ENCODE results near the gene IL1RAPL1.

Gene IL1RAPL1

GRCh38 chrX:29834311-29834710, 1247.1 kb downstream of the IL1RAPL1 start:
- no peak for DNase-seq

- no peak for DNase-seq
These were observed 1247.5 kb downstream of the IL1RAPL1 start for GRCh38 chrX:29834764-29835163.

GRCh38 chrX:29841750-29842149, 1254.5 kb downstream of the IL1RAPL1 start:
- DNase-seq: no peak

DNA sequence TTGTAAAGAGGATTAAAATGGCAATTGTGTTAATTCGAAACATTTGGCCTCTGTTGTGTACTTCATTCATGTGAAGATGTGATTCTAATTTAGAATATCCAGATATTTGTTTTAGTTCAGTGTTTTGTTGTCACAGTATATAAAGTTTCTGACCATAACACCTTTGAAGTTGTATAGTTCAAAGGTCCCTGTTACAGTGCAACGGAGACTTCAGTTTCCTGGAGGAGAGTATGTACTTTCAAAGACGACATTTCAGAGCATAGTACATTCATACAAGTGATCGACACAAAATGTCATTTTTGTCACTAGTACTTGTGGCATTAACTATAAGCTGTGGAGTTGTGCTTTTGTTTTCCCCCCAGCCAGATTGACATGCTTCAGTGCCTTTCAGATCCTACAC, 1255.3 kb downstream of the IL1RAPL1 start:
- DNase-seq: no peak

- no peak for DNase-seq
These were observed 1264.8 kb downstream of the IL1RAPL1 start for GRCh38 chrX:29851857-29852605.

- no peak for DNase-seq
These were observed 1265.5 kb downstream of the IL1RAPL1 start for GRCh38 chrX:29852767-29853166.

- no peak for DNase-seq
These were observed 1271.5 kb downstream of the IL1RAPL1 start for GRCh38 chrX:29858714-29859113.

DNA sequence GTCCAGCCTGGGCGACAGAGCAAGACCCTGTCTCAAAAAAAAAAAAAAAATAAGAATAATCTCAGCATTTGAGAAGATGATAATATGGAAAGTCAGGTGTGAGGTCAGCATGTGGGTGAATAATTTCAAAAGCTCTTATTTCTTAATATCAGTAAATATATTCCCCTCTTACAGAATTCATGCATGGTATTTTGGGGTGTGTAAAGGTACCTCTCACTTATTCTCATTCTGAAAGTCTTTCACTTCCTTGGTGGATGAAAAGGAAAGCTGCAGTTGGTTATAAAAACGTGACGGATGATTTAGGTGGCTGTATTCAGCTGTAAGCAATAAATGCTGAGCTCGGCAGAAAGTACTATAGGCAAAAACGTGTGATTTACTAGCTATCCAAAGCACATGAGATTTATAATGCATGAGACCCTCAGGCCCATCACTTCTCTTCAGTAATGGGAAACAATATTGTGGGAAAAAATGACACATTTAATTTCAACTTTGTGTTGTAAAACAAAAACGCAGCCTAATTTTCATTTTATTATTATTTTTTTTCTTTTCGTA, 1275.0 kb downstream of the IL1RAPL1 start:
- no peak for DNase-seq

- DNase-seq: no peak
These were observed 1280.7 kb downstream of the IL1RAPL1 start for GRCh38 chrX:29867971-29868370.

GRCh38 chrX:29869837-29870236, 1282.6 kb downstream of the IL1RAPL1 start:
- DNase-seq: no peak

- DNase-seq: no peak
These were observed 1283.4 kb downstream of the IL1RAPL1 start for GRCh38 chrX:29870608-29871007.

- DNase-seq: no peak
These were observed 1285.6 kb downstream of the IL1RAPL1 start for GRCh38 chrX:29872831-29873230.

DNA sequence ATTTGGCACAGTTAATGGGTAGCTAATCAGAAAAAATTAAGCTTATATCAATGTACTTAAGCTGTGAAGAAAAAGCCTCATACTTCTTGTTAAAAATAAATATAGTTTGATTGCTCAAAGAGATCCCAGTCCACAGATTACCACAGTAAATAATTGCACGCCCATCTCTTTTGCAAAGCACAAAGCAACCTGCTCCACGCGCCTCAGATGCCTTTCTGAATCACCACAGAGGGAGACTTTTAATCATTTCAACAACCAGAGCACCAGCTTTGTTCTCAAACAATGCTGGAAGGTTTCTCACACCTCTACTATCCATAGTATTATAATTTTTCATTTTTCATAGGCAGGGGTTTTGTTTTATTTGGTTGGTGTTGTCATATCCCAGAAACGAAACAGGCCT, 1289.5 kb downstream of the IL1RAPL1 start:
- no peak for DNase-seq

DNA sequence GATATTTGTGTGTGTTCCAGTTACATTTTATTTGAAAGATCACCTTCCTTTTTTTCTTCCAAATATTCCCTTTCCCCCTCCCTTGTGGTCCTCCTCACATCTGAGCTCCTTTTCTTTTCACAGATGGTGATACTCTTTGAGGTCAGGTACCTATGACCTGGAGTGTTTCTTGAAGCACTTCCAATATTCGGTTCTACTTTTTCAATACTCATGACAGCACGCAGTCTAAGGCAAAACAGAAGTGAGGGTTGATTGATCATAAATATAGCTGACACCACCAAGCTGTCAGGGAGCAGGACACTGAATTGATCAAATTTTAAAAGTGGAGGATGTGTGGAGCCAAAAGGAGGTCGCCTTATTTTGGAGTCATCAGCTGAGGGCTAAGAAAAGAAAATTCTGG, 1293.7 kb downstream of the IL1RAPL1 start:
- DNase-seq: no peak

DNA sequence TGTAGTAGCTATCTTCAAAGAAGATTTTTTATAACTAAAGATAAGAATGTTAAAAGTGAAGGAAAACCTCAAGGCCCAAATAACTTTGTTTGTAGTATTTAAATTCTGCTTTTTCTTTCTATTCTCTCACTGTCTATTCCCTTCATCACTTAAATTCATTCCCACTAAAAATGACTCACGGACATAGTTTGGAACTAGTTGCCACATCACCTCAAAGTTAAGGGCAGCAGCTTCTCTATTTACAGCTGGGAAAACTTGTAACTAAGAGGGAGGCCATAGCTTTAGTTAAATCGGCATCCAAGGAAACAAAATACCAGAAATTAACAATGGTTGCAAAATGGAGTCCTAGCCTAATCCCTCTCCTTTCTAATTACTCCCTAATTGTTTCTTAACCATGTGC, 1302.8 kb downstream of the IL1RAPL1 start:
- DNase-seq: no peak

DNA sequence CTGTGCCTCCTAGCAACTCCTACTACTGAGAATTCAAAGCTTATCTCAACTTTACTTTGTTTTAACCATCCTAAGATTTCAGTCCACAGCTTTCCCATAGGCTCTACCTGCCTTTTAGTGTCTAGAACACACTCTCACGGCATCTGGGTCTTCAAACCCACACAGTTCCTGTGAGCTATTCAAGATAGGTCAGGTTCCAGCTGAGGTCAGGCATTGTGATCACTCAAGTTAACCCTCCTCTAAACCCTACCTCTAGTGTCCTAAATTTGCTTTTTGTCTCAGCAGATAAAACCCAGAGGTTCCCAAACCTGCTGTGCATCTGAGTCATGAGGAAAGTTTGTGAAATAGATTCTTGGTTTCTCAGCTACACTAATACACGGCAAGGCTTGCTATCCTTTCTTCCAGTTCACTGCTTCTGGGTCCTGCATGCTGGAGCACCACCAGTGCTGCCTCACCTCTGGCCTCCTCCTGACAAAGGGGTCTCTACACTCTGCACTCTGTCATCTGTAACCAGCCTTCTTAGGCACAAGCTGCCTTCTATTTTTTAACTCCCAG, 1303.5 kb downstream of the IL1RAPL1 start:
- no peak for DNase-seq

- DNase-seq: no peak
These were observed 1314.8 kb downstream of the IL1RAPL1 start for GRCh38 chrX:29902004-29902403.

DNA sequence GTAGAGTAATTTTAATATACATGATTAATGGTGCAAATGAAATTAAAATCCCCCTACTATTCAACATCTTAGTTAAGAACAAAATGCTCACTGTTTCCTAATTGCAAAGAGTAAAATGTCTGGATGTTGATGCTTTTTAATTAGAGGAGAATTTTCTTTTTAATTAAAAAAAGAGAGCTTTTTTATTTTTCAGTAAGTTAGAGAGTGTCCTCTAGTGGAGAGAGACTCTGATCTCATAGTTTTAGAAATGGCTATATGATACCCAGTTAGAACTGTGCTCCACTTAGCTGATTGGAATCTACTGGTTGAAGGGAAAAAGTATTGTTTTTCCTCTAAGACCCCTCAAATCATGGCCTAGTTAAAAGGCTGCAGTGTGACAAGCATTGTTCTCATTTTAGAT, 1316.1 kb downstream of the IL1RAPL1 start:
- DNase-seq: no peak

DNA sequence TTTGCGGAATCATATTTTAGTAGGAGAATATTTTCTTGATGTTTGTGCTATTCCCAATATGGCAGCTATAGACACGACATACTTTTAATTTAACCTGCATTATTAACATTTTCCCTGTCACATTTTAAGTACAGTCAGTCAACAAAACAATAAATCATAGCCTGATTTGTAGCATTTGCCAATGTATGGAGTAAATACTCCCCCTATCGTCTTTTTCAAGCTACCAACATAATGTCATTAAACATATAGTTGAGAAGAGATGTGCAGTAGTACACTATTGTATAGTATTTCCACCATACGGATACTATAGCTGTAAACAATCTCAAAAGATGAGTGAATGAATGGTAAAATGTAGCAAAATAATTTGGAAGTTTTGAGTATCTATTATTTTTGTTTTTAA, 1324.4 kb downstream of the IL1RAPL1 start:
- no peak for DNase-seq

DNA sequence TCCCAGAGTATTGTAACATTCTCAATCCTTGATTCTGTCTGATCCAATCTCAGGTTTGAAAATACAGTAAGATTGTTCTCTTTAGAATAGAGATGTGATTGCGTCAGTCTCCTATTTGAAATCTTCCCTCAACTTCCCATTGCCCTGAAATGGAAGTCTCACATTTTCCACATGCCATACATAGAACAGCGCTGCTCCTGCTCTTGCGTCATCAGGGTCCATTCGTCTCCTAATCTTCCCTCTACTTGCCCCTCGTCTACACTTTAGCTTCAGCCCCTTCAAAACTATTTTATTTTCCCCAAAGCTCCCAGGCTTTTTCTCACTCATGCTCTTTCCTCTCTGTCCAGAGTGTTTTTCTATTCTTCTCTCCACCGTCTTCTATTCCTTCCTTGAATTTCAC, 1326.4 kb downstream of the IL1RAPL1 start:
- DNase-seq: no peak

DNA sequence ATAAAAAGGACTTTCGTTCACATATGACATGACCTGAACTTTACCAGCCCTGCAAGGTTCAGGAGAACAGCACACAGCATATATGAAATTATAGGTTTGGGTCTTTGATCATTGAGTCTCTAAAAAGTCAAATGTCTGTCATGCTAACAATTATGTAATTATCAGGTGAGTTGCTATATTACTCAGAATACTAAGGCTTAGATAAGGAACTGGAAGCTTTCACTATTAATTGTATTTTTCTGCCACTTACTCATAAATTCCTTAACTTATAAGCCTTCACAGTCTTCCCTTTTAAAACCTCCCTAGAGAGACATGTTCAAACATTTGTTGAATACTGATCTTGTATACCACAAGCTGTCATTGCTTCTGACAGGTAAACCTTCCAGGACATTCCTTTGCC, 1335.4 kb downstream of the IL1RAPL1 start:
- DNase-seq: no peak

DNA sequence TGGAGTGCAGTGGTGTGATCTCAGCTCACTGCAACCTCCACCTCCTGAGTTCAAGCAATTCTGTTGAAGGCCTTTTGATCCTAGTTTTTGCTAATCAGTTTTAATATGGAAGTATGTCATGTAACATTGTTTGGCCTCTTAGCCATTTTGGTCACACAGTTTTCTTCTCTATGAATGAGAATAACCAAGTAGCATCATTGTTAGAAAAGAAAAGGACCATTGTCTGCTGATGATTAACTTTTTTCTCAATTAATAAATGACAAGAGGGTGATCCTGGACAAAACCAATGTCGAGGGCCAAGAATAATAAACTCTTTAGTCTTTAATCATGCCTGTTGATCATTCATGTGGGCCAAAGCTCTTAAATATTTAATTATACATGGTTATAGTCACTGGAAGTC, 1338.8 kb downstream of the IL1RAPL1 start:
- DNase-seq: no peak

DNA sequence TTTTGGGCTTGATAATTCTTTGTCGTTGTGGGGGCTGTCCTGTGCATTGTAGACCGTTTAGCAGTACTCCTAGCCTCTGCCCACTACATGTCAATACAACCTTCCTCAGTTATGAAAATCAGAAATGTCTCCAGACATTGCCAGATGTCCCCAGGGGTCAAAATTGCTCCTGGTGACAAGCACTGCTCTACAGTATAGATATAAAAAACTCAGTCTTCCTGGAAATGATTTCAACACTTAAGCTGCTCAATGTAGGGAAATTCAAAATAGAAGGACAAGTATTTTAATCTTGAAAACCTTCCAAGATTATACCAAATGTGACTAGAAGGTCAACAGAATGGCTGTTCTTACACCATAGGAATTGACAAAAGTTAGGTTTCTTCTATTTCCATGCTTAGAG, 1339.4 kb downstream of the IL1RAPL1 start:
- no peak for DNase-seq

DNA sequence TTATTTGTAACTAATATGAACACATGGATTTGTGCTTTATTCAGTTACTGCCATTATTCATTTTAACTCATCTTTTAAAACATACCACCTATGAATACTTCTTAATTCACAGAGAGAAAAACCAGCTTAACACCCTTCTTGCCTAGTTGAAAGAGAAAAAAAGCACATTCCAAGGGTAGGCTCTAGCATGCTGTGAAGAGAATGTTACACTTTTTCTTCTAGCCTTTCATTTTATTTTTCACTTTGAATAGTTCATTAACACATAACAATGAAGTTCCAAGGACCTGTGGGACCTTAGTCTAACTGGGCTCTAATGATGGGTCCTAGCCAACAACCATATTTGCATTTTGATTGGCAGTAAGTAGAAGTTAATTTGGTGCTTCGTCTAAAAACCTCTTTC, 1348.2 kb downstream of the IL1RAPL1 start:
- no peak for DNase-seq

GRCh38 chrX:29940750-29941149, 1353.5 kb downstream of the IL1RAPL1 start:
- DNase-seq: no peak
